ENCODE data around the gene ALDH3B2. TPM values are rescaled to one million over a fixed set of nuclear protein-coding genes. Genes with fewer than 3 reads are reported as not detected.
"Not testable (repeated sequence)": the region's sequence is repeated elsewhere in the genome, so short reads cannot be mapped to it uniquely, and the experiment has no call there.

Gene ALDH3B2
- polyA plus RNA-seq, 3 donors, result 1.8 to 3.1 (median 2.0) TPM

GRCh38 chr11:67662835-67663531 is 11.4 kb downstream of the ALDH3B2 start:
- no peak for DNase-seq (ENCODE audit: low read depth in 3 of 3, low spot score in 2 of 3)

- no peak for DNase-seq (ENCODE audit: low read depth in 3 of 3, low spot score in 2 of 3)
Observed at GRCh38 chr11:67662142-67662834, 12.1 kb downstream of the ALDH3B2 start.

- not testable (repeated sequence) for DNase-seq (ENCODE audit: low read depth in 3 of 3, low spot score in 2 of 3)
Observed at GRCh38 chr11:67660752-67661151, 13.7 kb downstream of the ALDH3B2 start.

- DNase-seq (ENCODE audit: low read depth in 3 of 3, low spot score in 2 of 3), result not testable (repeated sequence)
Observed at GRCh38 chr11:67659651-67660165, 14.7 kb downstream of the ALDH3B2 start.

GRCh38 chr11:67657300-67657699 is 17.1 kb downstream of the ALDH3B2 start:
- no peak for DNase-seq (ENCODE audit: low read depth in 3 of 3, low spot score in 2 of 3)

GRCh38 chr11:67656278-67656922 is 18.0 kb downstream of the ALDH3B2 start:
- DNase-seq (ENCODE audit: low read depth in 3 of 3, low spot score in 2 of 3), result no peak

- DNase-seq (ENCODE audit: low read depth in 3 of 3, low spot score in 2 of 3), result no peak
Observed at GRCh38 chr11:67654225-67654624, 20.2 kb downstream of the ALDH3B2 start.

- DNase-seq (ENCODE audit: low read depth in 3 of 3, low spot score in 2 of 3), result no peak
Observed at GRCh38 chr11:67652965-67653845, 21.2 kb downstream of the ALDH3B2 start.

GRCh38 chr11:67651976-67652781 is 22.2 kb downstream of the ALDH3B2 start:
- no peak for DNase-seq (ENCODE audit: low read depth in 3 of 3, low spot score in 2 of 3)

- DNase-seq (ENCODE audit: low read depth in 3 of 3, low spot score in 2 of 3), result no peak
Observed at GRCh38 chr11:67649634-67650510, 24.6 kb downstream of the ALDH3B2 start.

- DNase-seq (ENCODE audit: low read depth in 3 of 3, low spot score in 2 of 3), result no peak
Observed at GRCh38 chr11:67648796-67649613, 25.4 kb downstream of the ALDH3B2 start.

- DNase-seq (ENCODE audit: low read depth in 3 of 3, low spot score in 2 of 3), result no peak
Observed at GRCh38 chr11:67648140-67648795, 26.2 kb downstream of the ALDH3B2 start.

GRCh38 chr11:67647471-67647870 is 27.0 kb downstream of the ALDH3B2 start:
- DNase-seq (ENCODE audit: low read depth in 3 of 3, low spot score in 2 of 3), result no peak

GRCh38 chr11:67646535-67647336 is 27.7 kb downstream of the ALDH3B2 start:
- no peak for DNase-seq (ENCODE audit: low read depth in 3 of 3, low spot score in 2 of 3)

- no peak for DNase-seq (ENCODE audit: low read depth in 3 of 3, low spot score in 2 of 3)
Observed at GRCh38 chr11:67645521-67646461, 28.6 kb downstream of the ALDH3B2 start.

Data from right renal cortex interstitium (tissue), 3 donors.